Nephron (organoid): ENCODE results near the gene MRPL40.
A peak's percentile ranks its signal among the peaks of the same experiment; 100 is the strongest.

ENCODE experiments used
- H3K27ac Mint-ChIP-seq, 3 experiments: 2 replicates each; pipeline ENCODE4 v1.8.0; 2020; ENCODE audit warnings: mixed read lengths in 3 of 3, mild to moderate bottlenecking in 2 of 3, moderate library complexity in 1 of 3
- H3K27me3 Mint-ChIP-seq: 2 replicates; pipeline ENCODE4 v1.8.0; 2021; ENCODE audit warnings: low read depth, mild to moderate bottlenecking, moderate library complexity, mixed read lengths
- H3K36me3 Mint-ChIP-seq: 2 replicates; pipeline ENCODE4 v1.8.0; 2020; ENCODE audit warnings: low read depth, mixed read lengths
- H3K4me1 Mint-ChIP-seq: 2 replicates; pipeline ENCODE4 v1.8.0; 2020; ENCODE audit warnings: mixed read lengths
- H3K4me3 Mint-ChIP-seq, 3 experiments: 2 replicates each; pipeline ENCODE4 v1.8.0; 2020; ENCODE audit warnings: mild to moderate bottlenecking in 3 of 3, mixed read lengths in 3 of 3, moderate library complexity in 2 of 3
- H3K9me3 Mint-ChIP-seq: 2 replicates; pipeline ENCODE4 v1.8.0; 2020; ENCODE audit warnings: mixed read lengths
- TF ChIP-seq, protein P1 (sequence below), 3 experiments: fragments of 200-600 bp; sonication (generic); IDR thresholded peaks; one replicate each; pipeline ENCODE4 v1.5.0; 2021; ENCODE audit warnings: antibody characterized with exemption in 3 of 3; ENCODE audit not compliant: unreplicated experiment in 3 of 3

The MRPL40 gene

GRCh38 chr22:19446603-19447329 lies 14.4 kb downstream of the MRPL40 start:
- Mint-ChIP-seq H3K27ac (peak overlapping the region; percentile 11 to 92 (median 72)), H3K36me3 (peaks cover 25% of the 10 kb centered on the region)
- TF ChIP-seq, protein P1, sequence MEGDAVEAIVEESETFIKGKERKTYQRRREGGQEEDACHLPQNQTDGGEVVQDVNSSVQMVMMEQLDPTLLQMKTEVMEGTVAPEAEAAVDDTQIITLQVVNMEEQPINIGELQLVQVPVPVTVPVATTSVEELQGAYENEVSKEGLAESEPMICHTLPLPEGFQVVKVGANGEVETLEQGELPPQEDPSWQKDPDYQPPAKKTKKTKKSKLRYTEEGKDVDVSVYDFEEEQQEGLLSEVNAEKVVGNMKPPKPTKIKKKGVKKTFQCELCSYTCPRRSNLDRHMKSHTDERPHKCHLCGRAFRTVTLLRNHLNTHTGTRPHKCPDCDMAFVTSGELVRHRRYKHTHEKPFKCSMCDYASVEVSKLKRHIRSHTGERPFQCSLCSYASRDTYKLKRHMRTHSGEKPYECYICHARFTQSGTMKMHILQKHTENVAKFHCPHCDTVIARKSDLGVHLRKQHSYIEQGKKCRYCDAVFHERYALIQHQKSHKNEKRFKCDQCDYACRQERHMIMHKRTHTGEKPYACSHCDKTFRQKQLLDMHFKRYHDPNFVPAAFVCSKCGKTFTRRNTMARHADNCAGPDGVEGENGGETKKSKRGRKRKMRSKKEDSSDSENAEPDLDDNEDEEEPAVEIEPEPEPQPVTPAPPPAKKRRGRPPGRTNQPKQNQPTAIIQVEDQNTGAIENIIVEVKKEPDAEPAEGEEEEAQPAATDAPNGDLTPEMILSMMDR (IDR thresholded peaks at IDR 0.05; ENCODE audit: unreplicated experiment in 3 of 3): no peak

DNA sequence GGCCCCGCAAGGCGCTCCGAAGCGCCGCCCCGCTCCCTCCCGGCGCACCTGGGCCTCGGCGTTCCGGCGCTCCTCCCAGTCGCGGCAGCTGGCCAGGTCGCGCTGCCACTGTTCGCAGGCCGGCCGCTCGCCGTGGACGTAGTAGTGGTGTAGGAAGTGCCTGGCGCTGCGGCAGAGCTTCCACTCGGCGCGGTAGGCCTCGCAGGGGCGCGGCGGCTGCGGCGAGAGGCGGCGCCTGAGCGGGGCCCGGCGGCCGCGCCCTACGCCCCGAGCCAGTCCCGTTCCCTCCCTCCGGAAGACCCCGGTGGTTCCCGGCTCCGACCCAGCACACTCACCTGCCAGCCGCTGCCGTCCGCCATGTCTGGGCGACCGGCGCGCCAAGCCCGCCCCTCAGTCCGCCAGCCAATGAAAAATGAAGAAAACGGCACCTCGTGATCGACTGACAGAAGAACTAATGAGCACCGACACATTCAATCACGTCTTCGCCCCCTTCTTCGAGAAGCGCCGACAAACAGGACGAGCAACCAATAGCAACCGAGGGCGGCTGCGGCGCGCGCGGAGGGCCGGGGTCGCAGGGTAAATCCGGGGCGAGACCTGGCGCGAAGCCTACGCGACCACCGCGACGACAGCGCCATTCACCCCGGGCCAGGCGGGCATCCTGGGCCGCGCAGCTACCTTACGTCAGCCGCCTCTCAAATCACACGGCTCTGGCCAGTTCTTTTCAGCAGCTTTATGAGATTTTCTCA lies 15.2 kb downstream of the MRPL40 start, which contains the start of gene C22orf39:
Gene C22orf39, minus strand, starts transcription at position 382 of the 746 bp plus-strand sequence. Its CDS starts 23 bp downstream, at position 359.
- H3K9me3 Mint-ChIP-seq: no peaks in the 10 kb centered on the region
- peaks cover 27% of the 10 kb centered on the region for H3K36me3 Mint-ChIP-seq
- peak within 1 kb of the TSS; percentile 83 to 95 (median 88) for H3K4me3 Mint-ChIP-seq
- H3K27me3 Mint-ChIP-seq: no peaks in the 10 kb centered on the region
- TF ChIP-seq, protein P1 (IDR thresholded peaks at IDR 0.05; ENCODE audit: unreplicated experiment in 3 of 3): no peak
- peak within 1 kb of the TSS; percentile 57 to 92 (median 91) for H3K27ac Mint-ChIP-seq
- peaks cover 21% of the 10 kb centered on the region for H3K4me1 Mint-ChIP-seq

More at GRCh38 chr22:19446603-19447329, 14.4 kb downstream of the MRPL40 start:
- Mint-ChIP-seq H3K27me3 (no peaks in the 10 kb centered on the region), H3K4me3 (peak overlapping the region; percentile 83 to 95 (median 88)), H3K4me1 (peaks cover 21% of the 10 kb centered on the region), H3K9me3 (no peaks in the 10 kb centered on the region)

DNA sequence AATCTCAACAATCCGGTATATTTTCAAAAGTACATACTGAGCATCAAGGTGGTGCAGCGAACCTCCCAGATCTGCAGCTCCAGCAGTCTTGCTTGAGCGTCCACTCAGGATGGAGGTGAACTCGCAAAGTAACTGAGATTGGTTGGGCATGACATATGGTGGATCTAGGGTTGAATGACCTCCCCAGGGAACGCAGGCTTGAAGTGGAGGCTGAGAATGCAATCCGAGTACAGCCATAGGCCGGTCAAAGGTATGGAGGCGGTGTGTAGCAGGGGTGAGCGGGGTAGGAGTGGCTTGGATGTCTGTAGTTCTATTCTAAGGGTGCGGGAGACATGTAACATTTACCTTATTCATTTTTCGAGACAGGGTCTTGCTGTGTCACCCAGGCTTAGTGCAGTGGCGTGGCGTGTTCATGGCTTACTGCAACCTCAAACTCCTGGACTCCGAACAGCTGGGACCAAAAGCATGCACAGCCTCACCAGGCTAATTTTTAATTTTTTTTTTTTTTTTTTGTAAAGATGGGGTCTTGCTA lies 15.8 kb downstream of the MRPL40 start:
- H3K27ac Mint-ChIP-seq: peak overlapping the region; percentile 57 to 92 (median 91)
- H3K36me3 Mint-ChIP-seq: peaks cover 31% of the 10 kb centered on the region
- TF ChIP-seq, protein P1 (IDR thresholded peaks at IDR 0.05; ENCODE audit: unreplicated experiment in 3 of 3): no peak

GRCh38 chr22:19448739-19449421 lies 16.5 kb downstream of the MRPL40 start:
- H3K9me3 Mint-ChIP-seq: no peaks in the 10 kb centered on the region
- peak overlapping the region; percentile 83 to 95 (median 88) for H3K4me3 Mint-ChIP-seq
- TF ChIP-seq, protein P1 (IDR thresholded peaks at IDR 0.05; ENCODE audit: unreplicated experiment in 3 of 3): no peak
- H3K4me1 Mint-ChIP-seq: peaks cover 21% of the 10 kb centered on the region
- H3K36me3 Mint-ChIP-seq: peaks cover 31% of the 10 kb centered on the region
- no peaks in the 10 kb centered on the region for H3K27me3 Mint-ChIP-seq
- H3K27ac Mint-ChIP-seq: peak overlapping the region in 1 of 3 experiments; percentile 92

More for the DNA sequence above, 15.8 kb downstream of the MRPL40 start:
- Mint-ChIP-seq H3K4me1 (peaks cover 21% of the 10 kb centered on the region), H3K27me3 (no peaks in the 10 kb centered on the region), H3K4me3 (peak overlapping the region; percentile 83 to 95 (median 88)), H3K9me3 (no peaks in the 10 kb centered on the region)

GRCh38 chr22:19449422-19449767 lies 17.1 kb downstream of the MRPL40 start:
- H3K9me3 Mint-ChIP-seq: no peaks in the 10 kb centered on the region
- H3K27ac Mint-ChIP-seq: no peak overlapping the region
- peaks cover 34% of the 10 kb centered on the region for H3K36me3 Mint-ChIP-seq
- TF ChIP-seq, protein P1 (IDR thresholded peaks at IDR 0.05; ENCODE audit: unreplicated experiment in 3 of 3): no peak
- peaks cover 21% of the 10 kb centered on the region for H3K4me1 Mint-ChIP-seq
- H3K27me3 Mint-ChIP-seq: no peaks in the 10 kb centered on the region
- peak overlapping the region; percentile 35 to 72 (median 57) for H3K4me3 Mint-ChIP-seq
